ENCODE measurements around the gene TADA2A. TPM values are rescaled to one million over a fixed set of nuclear protein-coding genes. Genes with fewer than 3 reads are reported as not detected.
"Not testable (repeated sequence)": the region's sequence is repeated elsewhere in the genome, so short reads cannot be mapped to it uniquely, and the experiment has no call there.

TADA2A gene
- total and polyA plus RNA-seq, 8 donors = 5.2 to 11.9 (median 9.4) TPM

DNA sequence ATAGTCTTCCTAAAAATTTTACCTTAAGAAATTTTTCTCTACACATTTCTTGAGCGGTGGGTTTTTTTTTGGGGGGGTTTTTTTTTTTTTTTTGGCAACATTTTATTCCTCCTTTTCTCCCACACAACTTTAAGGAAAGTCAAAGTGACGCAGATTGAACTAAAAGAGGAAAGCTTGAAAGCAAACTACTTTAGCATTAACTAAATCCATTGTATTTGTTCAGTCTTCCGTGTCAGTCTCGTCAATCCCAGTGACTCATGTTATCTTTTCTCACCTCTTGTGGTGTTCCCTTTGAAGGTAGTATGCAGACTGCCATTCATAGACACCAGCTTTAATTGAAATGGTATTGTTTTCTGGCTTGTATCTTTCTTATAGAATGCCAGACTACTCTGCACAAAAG, 39.3 kb downstream of the TADA2A start:
- no peak for FAIRE-seq
- no peaks in the 10 kb centered on the region for H3K9me3 ChIP-seq
- no peak overlapping the region for H3K4me3 ChIP-seq
- no peak for ATAC-seq
- no peak for DNase-seq
- TF ChIP-seq, protein P1, sequence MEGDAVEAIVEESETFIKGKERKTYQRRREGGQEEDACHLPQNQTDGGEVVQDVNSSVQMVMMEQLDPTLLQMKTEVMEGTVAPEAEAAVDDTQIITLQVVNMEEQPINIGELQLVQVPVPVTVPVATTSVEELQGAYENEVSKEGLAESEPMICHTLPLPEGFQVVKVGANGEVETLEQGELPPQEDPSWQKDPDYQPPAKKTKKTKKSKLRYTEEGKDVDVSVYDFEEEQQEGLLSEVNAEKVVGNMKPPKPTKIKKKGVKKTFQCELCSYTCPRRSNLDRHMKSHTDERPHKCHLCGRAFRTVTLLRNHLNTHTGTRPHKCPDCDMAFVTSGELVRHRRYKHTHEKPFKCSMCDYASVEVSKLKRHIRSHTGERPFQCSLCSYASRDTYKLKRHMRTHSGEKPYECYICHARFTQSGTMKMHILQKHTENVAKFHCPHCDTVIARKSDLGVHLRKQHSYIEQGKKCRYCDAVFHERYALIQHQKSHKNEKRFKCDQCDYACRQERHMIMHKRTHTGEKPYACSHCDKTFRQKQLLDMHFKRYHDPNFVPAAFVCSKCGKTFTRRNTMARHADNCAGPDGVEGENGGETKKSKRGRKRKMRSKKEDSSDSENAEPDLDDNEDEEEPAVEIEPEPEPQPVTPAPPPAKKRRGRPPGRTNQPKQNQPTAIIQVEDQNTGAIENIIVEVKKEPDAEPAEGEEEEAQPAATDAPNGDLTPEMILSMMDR (IDR thresholded peaks at IDR 0.05) = no peak
- no peaks in the 10 kb centered on the region for H3K27me3 ChIP-seq
- intact Hi-C loops (cut with DNase I) = no loop called here
- H3K27ac ChIP-seq = no peak overlapping the region
- WGBS, 2 donors = 85 to 91% methylated on average over 4 of the region's 4 CpGs
- peaks cover 3 to 52% (median 12%) of the 10 kb centered on the region in 3 donors for H3K36me3 ChIP-seq
- no peaks in the 10 kb centered on the region for H3K4me1 ChIP-seq

DNA sequence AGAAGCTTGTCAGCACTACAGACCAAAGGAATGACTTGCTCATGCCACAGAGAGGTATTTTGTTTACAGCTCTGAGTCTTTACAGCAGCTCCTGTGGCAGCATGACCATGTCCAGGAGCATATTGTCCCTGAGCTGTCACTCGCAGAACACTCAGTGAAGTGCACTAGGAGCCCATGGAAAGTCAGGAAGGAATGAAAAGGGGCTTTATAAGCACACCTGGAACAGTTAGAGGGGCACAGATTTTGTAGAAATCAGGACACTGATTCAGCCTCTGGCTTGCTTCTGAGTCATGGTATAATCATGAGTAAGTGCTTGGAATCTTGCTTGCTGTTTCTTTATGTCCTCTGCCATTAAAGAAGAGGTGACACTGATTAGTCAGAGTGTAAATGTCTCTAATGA, 41.0 kb downstream of the TADA2A start:
- intact Hi-C loops (cut with DNase I) = no loop called here
- FAIRE-seq (no peak), DNase-seq (no peak), ATAC-seq (no peak)
- TF ChIP-seq, protein P1 (IDR thresholded peaks at IDR 0.05) = no peak
- H3K36me3 ChIP-seq = peaks cover 3 to 37% (median 4%) of the 10 kb centered on the region in 3 donors
- H3K9me3 ChIP-seq = no peaks in the 10 kb centered on the region
- H3K27ac ChIP-seq = no peak overlapping the region
- no peak overlapping the region for H3K4me3 ChIP-seq
- no peaks in the 10 kb centered on the region for H3K27me3 ChIP-seq
- 91 to 93% methylated on average over 1 of the region's 1 CpG for WGBS, 2 donors
- H3K4me1 ChIP-seq = peaks cover 0 to 1% (median 0%) of the 10 kb centered on the region in 3 donors

DNA sequence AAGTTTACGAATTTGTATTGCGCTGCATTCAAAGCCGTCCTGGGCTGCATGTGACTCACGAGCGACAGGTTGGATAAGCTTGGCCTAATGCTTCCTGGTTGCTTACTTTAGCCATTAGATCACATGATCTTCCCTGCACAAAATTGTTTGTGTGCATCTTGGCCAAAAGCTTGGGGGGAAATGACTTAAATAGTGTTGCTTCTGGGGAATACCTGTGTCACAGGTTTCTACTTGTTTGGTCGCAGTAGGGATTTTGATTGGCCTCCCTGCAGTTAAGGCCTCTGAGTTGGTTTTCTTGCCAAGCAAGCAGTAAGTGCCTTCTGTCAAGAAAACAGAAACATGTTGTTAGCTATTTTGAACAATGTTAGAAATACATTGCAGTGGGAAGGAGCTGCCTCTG, 43.4 kb downstream of the TADA2A start:
- 90 to 92% methylated on average over 6 of the region's 6 CpGs for WGBS, 2 donors
- Histone ChIP-seq H3K4me3 (no peak overlapping the region), H3K9me3 (no peaks in the 10 kb centered on the region), H3K27ac (no peak overlapping the region), H3K36me3 (peaks cover 0 to 16% (median 0%) of the 10 kb centered on the region in 3 donors), H3K4me1 (peaks cover 0 to 6% (median 0%) of the 10 kb centered on the region in 3 donors), H3K27me3 (no peaks in the 10 kb centered on the region)
- DNase-seq (no peak), ATAC-seq (no peak), FAIRE-seq (no peak)
- intact Hi-C loops (cut with DNase I) = no loop called here
- TF ChIP-seq, protein P1 (IDR thresholded peaks at IDR 0.05) = no peak

DNA sequence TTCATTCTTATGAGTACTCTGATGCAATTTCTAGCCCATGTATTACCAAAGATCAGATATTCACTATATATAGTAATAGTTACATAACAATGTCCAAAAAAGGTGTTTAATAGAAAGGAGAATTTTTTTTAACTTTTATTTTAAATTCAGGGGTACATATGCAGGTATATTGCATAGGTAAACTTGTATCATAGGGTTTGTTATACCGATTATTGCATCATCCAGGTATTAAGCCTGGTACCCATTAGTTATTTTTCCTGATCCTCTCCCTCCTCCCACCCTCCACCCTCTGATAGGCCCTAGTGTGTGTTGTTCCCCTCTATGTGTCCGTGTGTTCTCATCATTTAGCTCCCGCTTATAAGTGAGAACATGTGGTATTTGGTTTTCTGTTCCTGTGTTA, 51.1 kb downstream of the TADA2A start:
- not testable (repeated sequence) for H3K4me1 ChIP-seq, H3K27ac ChIP-seq, H3K9me3 ChIP-seq, H3K27me3 ChIP-seq, ATAC-seq, H3K4me3 ChIP-seq, FAIRE-seq, DNase-seq, H3K36me3 ChIP-seq
- intact Hi-C loops (cut with DNase I) = loop anchor here in 1 of 3 donors (5.0 kb wide), 1 partner anchor 40 kb away; no protein-coding TSS in a partner anchor
- 73 to 95% methylated on average over 3 of the region's 3 CpGs for WGBS, 2 donors

DNA sequence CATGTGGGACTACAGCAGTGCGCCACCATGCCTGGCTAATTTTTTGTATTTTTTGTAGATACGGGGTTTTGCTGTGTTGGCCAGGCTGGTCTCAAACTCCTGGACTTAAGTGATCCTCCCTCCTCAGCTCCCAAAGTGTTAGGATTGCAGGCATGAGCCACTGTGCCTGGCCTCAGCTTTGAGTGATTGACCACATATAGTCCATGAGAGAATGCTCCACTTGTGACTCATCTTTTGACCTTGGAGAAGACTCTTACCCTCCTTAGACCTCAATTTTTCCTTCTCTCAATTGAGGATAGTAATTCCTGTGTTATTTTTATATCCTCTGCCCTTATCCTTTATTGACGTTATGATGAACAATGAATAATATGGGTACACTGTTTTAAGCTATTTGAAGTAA, 52.1 kb downstream of the TADA2A start:
- DNase-seq = no peak
- no peaks in the 10 kb centered on the region for H3K9me3 ChIP-seq
- WGBS, 2 donors = 97 to 98% methylated on average over 3 of the region's 3 CpGs

More for the DNA sequence above, 52.1 kb downstream of the TADA2A start:
- FAIRE-seq = no peak
- intact Hi-C loops (cut with DNase I) = loop anchor here in 1 of 3 donors (5.0 kb wide), 1 partner anchor 38 kb away; no protein-coding TSS in a partner anchor
- H3K4me1 ChIP-seq = no peaks in the 10 kb centered on the region
- H3K4me3 ChIP-seq = no peak overlapping the region
- no peaks in the 10 kb centered on the region for H3K27me3 ChIP-seq
- TF ChIP-seq, protein P1 (IDR thresholded peaks at IDR 0.05) = no peak
- H3K27ac ChIP-seq = no peak overlapping the region
- ATAC-seq = no peak
- H3K36me3 ChIP-seq = no peaks in the 10 kb centered on the region

Measured in pancreas (tissue), 10 donors.